ENCODE data around the gene ARL17A. TPM values are rescaled to one million over a fixed set of nuclear protein-coding genes. Genes with fewer than 3 reads are reported as not detected.
"Not testable (repeated sequence)": the region's sequence is repeated elsewhere in the genome, so short reads cannot be mapped to it uniquely, and the experiment has no call there.

ARL17A gene
- total and polyA plus RNA-seq, 2 of the 4 experiments (the other 2 are of a cell fraction), result 1.4 to 7.9 TPM

- in situ Hi-C loops (cut with MboI; ENCODE audit: low sequenced_read_pairs); H3K4me3 ChIP-seq (ENCODE audit: insufficient read depth, low read depth, low read length); H3K18ac ChIP-seq (ENCODE audit: low read depth, low read length); H2AFZ ChIP-seq (replicated peaks; ENCODE audit: low read length, poor library complexity); ATAC-seq (ENCODE audit: low read depth); H2BK15ac ChIP-seq (ENCODE audit: low read depth, low read length); DNase-seq; H3K56ac ChIP-seq (ENCODE audit: extremely low read depth, insufficient read depth, low read length); H2BK120ac ChIP-seq (ENCODE audit: low read depth, low read length); BruUV-seq (replicated peaks); dilution Hi-C loops (cut with HindIII; ENCODE audit: low sequenced_read_pairs, unreplicated experiment); H3K36me3 ChIP-seq (ENCODE audit: control insufficient read depth, insufficient read depth, low read length); POLR2A ChIA-PET (ENCODE audit: unreplicated experiment); CTCF ChIA-PET; H3K23ac ChIP-seq (ENCODE audit: low read depth, low read length); H2AK9ac ChIP-seq (replicated peaks; ENCODE audit: low read depth, low read length, poor library complexity); H3K4ac ChIP-seq (ENCODE audit: low read depth, low read length); H3K14ac ChIP-seq (replicated peaks; ENCODE audit: low read depth, low read length); H2BK5ac ChIP-seq (ENCODE audit: low read depth, low read length, poor library complexity, severe bottlenecking); H3K79me1 ChIP-seq (ENCODE audit: low read depth in 1 of 2, low read length in 2 of 2); H3K9me3 ChIP-seq (ENCODE audit: control insufficient read depth, insufficient read depth, low read length); H4K8ac ChIP-seq (ENCODE audit: low read depth in 2 of 2, low read length in 2 of 2); H4K20me1 ChIP-seq (ENCODE audit: insufficient read depth, low read length); H3K4me2 ChIP-seq (ENCODE audit: low read depth, low read length); H2BK20ac ChIP-seq (ENCODE audit: low read depth, low read length); H3K9me1 ChIP-seq (ENCODE audit: insufficient read depth, low read length); H3K4me1 ChIP-seq (ENCODE audit: control insufficient read depth, insufficient read depth, low read length); H3K27me3 ChIP-seq (ENCODE audit: control insufficient read depth, insufficient read depth, low read length); H2AK5ac ChIP-seq (ENCODE audit: low read depth, low read length); H4K5ac ChIP-seq (ENCODE audit: low read depth, low read length); H3K9ac ChIP-seq (ENCODE audit: low read depth, low read length); intact Hi-C loops (cut with micrococcal nuclease); H4K91ac ChIP-seq (ENCODE audit: insufficient read depth, low read depth, low read length); H3K27ac ChIP-seq (ENCODE audit: insufficient read depth, low read length): not testable (repeated sequence)
- no CpG with 5 or more reads among the region's 3 CpGs for WGBS, 2 experiments (ENCODE audit: extremely low coverage in 2 of 2, insufficient read length in 1 of 2)
Observed at GRCh38 chr17:46474489-46474888, 105.0 kb downstream of the ARL17A start.

DNA sequence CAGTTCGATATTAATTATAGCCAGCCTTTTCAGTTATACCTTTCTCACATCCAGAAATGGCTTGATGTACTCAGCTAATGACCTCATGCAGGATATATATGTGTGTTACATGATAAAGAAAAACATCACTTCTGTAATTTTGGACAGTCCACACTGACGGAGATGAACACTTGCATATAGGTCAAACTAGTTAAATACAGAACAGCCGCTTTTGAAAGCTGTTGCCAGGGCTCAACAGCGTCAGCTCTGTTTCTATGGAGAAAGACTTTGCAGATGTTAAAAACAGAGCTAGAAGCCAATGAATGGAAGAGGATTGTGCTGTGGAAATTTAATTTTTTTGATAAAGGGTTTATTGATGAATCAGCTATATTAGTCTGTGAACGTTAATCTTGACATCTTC lies 111.9 kb downstream of the ARL17A start:
- dilution Hi-C loops (cut with HindIII; ENCODE audit: low sequenced_read_pairs, unreplicated experiment); H2AK9ac ChIP-seq (replicated peaks; ENCODE audit: low read depth, low read length, poor library complexity); BruUV-seq (replicated peaks); ATAC-seq (ENCODE audit: low read depth); H2AK5ac ChIP-seq (ENCODE audit: low read depth, low read length); H2BK120ac ChIP-seq (ENCODE audit: low read depth, low read length); H2AFZ ChIP-seq (replicated peaks; ENCODE audit: low read length, poor library complexity); H3K4me1 ChIP-seq (ENCODE audit: control insufficient read depth, insufficient read depth, low read length); H3K18ac ChIP-seq (ENCODE audit: low read depth, low read length); in situ Hi-C loops (cut with MboI; ENCODE audit: low sequenced_read_pairs); H3K4me3 ChIP-seq (ENCODE audit: insufficient read depth, low read depth, low read length); H3K23ac ChIP-seq (ENCODE audit: low read depth, low read length); H2BK15ac ChIP-seq (ENCODE audit: low read depth, low read length); H3K56ac ChIP-seq (ENCODE audit: extremely low read depth, insufficient read depth, low read length); H3K9ac ChIP-seq (ENCODE audit: low read depth, low read length); H3K27me3 ChIP-seq (ENCODE audit: control insufficient read depth, insufficient read depth, low read length); H2BK5ac ChIP-seq (ENCODE audit: low read depth, low read length, poor library complexity, severe bottlenecking); H4K8ac ChIP-seq (ENCODE audit: low read depth in 2 of 2, low read length in 2 of 2); H3K79me1 ChIP-seq (ENCODE audit: low read depth in 1 of 2, low read length in 2 of 2); H4K20me1 ChIP-seq (ENCODE audit: insufficient read depth, low read length); CTCF ChIA-PET; H3K9me1 ChIP-seq (ENCODE audit: insufficient read depth, low read length); H2BK20ac ChIP-seq (ENCODE audit: low read depth, low read length); H3K14ac ChIP-seq (replicated peaks; ENCODE audit: low read depth, low read length); POLR2A ChIA-PET (ENCODE audit: unreplicated experiment); H4K91ac ChIP-seq (ENCODE audit: insufficient read depth, low read depth, low read length); H3K27ac ChIP-seq (ENCODE audit: insufficient read depth, low read length); H3K4me2 ChIP-seq (ENCODE audit: low read depth, low read length); H4K5ac ChIP-seq (ENCODE audit: low read depth, low read length); H3K4ac ChIP-seq (ENCODE audit: low read depth, low read length); DNase-seq; H3K9me3 ChIP-seq (ENCODE audit: control insufficient read depth, insufficient read depth, low read length); intact Hi-C loops (cut with micrococcal nuclease); H3K36me3 ChIP-seq (ENCODE audit: control insufficient read depth, insufficient read depth, low read length): not testable (repeated sequence)
- WGBS, 2 experiments (ENCODE audit: extremely low coverage in 2 of 2, insufficient read length in 1 of 2), result no CpG with 5 or more reads among the region's 5 CpGs

Data from IMR-90 (cell line).